ENCODE measurements around the gene SLC38A1.

Gene SLC38A1

DNA sequence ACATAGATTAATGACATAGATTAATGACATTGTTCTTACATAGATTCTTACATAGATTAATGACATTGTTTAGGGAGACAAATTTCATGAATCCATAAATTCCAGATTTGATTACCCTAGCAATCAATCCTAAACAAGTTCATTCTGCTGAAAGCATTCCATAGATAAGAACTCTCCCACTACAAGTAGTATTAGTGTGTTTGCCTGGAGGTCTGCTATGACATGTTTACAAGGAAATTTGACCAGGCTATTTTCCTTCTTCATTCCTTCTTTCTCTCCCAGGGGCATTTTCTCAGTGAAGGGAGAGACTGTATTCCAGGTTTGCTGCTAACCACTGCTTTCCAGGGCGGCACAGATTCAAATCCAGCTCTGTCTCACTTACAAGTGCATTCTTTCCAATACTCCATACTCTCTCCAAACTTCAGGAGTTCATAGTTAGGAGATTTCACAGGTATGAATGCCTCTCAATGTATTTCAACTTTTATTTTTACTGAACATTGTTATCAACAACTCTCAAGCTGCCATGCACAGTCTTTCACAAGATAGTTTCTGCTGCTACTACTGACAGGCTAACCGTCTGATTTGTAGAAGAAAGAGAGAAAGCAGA, 134.5 kb downstream of the SLC38A1 start:
- no peak for DNase-seq (ENCODE audit: low read depth)

DNA sequence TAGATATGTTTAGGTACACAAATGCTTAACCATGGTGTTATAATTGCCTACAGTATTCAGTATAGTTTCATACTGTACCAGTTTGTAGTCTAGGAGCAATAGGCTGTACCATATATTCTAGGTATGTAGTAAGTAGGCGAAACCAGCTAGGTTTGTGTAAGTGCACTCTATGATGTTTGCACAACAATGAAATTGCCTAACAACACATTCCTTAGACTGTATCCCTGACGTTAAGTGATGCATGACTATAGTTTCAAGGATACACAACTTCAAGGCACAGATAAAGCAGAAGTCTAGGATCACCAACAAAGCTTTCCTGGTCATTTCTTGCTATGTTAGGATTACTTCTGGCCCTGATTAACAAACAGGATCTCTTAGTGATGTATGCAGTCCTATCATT, 135.1 kb downstream of the SLC38A1 start:
- no peak for DNase-seq (ENCODE audit: low read depth)

Data from activated T-cell treated with anti-CD3 and anti-CD28 coated beads for 24 hours (primary cell).